22Rv1 (cell line): ENCODE data around the gene DSCAML1.

Source experiments
- H3K27ac ChIP-seq: fragments of 450-650 bp; 2 replicates; pipeline ENCODE4 v1.5.1; 2017
- ZFX ChIP-seq: fragments of 450-650 bp; IDR thresholded peaks from 2 replicates; pipeline ENCODE4 v1.6.1; 2017; ENCODE audit warnings: antibody characterized with exemption, borderline replicate concordance
- TF ChIP-seq, protein P1 (sequence below): fragments of 450-650 bp; IDR thresholded peaks from 2 replicates; pipeline ENCODE4 v1.5.1; 2017; ENCODE audit warnings: mild to moderate bottlenecking

Gene DSCAML1

DNA sequence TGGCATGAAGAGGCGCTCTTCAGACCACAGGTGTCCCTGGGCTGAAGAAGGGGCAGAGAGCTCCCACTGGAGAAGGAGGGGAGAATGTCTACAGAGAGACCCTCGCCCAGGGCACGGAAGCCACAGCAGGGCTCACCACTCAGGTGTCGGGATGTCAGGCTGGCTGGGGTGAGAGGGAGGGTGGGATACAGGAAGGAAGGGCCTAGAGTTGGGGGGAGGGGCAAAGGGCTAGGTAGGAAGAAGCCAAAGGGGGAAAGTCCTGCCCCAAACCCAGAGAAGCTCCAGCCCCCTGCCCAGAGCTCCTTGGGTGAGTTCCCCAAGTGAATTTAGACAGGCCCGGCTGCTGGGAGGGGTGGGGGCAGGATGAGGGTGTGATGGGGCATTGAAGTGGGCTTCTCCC is 237.3 kb downstream of the DSCAML1 start:
- TF ChIP-seq, protein P1, sequence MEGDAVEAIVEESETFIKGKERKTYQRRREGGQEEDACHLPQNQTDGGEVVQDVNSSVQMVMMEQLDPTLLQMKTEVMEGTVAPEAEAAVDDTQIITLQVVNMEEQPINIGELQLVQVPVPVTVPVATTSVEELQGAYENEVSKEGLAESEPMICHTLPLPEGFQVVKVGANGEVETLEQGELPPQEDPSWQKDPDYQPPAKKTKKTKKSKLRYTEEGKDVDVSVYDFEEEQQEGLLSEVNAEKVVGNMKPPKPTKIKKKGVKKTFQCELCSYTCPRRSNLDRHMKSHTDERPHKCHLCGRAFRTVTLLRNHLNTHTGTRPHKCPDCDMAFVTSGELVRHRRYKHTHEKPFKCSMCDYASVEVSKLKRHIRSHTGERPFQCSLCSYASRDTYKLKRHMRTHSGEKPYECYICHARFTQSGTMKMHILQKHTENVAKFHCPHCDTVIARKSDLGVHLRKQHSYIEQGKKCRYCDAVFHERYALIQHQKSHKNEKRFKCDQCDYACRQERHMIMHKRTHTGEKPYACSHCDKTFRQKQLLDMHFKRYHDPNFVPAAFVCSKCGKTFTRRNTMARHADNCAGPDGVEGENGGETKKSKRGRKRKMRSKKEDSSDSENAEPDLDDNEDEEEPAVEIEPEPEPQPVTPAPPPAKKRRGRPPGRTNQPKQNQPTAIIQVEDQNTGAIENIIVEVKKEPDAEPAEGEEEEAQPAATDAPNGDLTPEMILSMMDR = no peak
- TF ChIP-seq ZFX = no peak
- no peak overlapping the region for H3K27ac ChIP-seq

DNA sequence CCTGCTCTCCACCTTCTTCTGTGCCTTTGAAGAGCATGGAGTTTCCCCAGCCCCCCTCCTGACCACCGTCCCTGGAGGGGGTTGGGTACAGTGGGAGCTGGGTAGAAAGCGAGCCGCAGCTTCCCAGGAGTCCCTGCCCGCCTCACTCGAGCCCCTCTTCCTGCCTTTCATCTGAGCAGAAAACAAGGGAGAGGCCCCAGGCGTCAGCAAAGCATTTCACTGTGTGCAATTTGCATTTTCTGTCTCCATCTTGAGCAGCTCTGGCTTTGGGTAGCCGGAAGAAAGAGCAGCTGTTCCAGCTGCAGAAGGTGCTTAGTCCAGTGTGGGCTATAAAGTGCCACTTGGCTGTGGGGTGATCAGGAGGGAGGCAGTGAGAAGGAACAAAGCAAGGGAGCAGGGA is 239.7 kb downstream of the DSCAML1 start:
- no peak for TF ChIP-seq ZFX
- TF ChIP-seq, protein P1 = no peak
- H3K27ac ChIP-seq = no peak overlapping the region

DNA sequence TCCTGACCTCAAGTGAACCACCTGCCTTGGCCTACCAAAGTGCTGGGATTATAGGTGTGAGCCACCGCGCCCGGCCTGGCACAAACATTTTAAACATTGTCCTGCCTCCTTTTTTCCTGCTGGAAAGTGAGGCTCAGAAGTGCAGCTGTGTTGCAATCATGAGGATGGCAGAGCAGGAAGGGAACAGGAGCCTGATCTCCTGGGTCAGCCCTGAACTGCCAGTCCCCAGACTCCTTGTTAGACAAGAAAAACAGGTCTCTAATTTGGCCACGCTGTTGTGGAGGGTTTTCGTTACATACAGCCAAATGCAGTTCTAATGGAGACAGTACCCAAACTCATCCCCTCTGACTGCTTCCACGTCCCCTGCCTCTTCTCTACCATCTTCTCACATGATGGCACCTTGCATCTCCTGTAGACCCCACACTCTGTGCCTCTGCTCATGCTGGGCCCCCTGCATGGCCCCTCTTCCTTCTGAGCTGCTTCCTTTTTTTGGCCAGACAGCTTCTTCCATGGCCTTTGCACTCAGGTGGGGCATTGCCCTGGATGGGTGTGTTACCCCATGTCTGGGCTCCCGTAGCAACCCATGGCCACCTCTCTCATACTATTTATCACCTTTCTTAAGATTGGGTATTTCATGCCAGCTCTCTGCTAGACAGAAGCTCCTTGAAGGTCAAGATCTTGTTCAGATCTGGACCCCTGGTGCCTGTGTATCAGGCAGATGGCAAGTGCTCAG is 242.2 kb downstream of the DSCAML1 start:
- TF ChIP-seq, protein P1 = no peak
- no peak for TF ChIP-seq ZFX
- no peak overlapping the region for H3K27ac ChIP-seq

DNA sequence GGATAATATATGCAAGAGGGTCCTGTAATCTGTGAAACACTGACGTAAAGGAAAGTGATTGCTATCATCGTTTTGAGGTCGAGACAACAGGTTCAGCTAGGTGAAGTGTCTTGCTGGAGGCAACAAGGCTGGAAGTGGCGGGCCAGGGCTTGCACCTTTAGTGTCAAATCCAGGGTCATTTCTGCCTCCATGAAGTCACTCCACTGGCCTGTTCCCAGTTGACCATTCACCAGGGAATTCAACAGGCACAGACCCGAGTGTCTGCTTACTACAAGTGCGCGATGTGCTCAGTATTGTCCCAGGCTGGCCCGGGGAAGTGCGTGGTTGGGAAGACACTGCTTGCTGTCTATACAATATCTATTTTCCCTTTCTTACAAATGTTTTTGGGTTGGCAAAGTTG is 244.4 kb downstream of the DSCAML1 start:
- H3K27ac ChIP-seq = no peak overlapping the region
- no peak for TF ChIP-seq ZFX
- TF ChIP-seq, protein P1 = no peak

DNA sequence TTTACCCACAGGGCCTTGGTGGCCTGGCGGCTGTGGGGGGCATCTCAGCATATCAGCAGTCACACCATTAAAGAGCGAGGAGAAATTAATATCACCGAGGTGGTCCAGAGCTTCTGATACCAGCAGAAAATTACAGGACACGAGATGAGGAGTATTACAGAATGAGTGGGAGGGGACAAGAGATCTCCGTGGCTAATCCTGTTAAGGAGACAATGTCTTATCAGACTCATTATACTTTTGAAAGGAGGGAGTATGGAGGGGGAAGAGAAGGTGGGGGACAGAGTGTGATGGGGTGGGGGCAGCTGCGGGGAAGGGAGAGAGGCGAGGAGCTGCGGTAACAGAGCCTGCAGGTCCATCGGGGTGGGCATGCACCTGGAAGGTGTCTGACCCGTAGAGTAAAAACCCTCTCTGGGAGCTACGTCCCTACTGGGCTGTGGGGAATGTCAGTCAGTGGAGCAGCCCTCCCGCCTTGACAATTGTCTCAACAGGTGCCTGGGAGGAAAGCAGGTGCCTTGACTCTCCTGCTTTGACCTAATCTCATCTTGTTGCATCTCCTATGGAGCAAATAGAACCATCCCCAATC is 245.2 kb downstream of the DSCAML1 start:
- H3K27ac ChIP-seq = no peak overlapping the region
- TF ChIP-seq, protein P1 = no peak
- TF ChIP-seq ZFX = no peak

DNA sequence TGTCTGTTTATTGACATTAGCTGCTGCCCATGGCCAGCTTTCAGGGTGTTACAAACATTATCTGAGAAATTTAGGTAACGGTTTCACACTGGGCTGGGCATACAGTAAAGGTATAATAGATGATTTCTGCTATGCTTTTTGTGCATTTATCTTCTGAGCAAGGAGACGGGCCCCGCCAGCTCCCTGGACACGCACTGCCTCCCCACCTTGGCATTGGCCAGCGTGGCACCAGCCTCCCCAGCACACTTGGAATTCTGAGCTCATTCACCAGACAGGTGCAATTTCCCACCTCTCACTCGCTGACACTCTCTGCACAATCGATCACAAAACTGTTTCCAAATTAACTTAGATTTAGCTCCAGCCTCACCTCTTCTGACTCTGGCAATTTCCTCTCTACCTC is 246.6 kb downstream of the DSCAML1 start:
- no peak overlapping the region for H3K27ac ChIP-seq
- TF ChIP-seq, protein P1 = no peak
- TF ChIP-seq ZFX = no peak

DNA sequence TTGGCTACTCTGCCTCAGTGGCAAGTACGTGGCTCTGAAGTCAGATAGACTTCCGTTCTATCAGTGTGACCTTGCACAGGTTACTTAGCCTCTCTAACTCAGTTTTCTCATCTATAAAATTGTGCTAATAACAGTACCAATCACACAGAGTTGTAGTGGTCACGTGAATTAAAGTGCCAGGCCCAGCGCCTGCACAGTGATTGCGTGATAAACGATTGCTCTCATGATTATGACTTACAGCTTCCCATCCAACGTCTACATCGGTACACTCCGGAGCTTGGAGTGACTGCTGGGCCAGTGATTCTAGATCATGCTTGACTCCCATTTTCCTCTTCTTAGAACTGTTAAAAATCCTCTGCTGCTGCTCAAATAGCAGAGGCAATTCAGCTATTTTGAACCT is 247.6 kb downstream of the DSCAML1 start:
- H3K27ac ChIP-seq = no peak overlapping the region
- TF ChIP-seq, protein P1 = no peak
- TF ChIP-seq ZFX = no peak
